ENCODE measurements around the gene CDX1.

GRCh38 chr5:150218693-150219035, 52.1 kb downstream of the CDX1 start:
- TF ChIP-seq CTCF (IDR thresholded peaks at IDR 0.05) (no peak), EZH2phosphoT487 (IDR thresholded peaks at IDR 0.05) (no peak), EZH2 (IDR thresholded peaks at IDR 0.05) (no peak)

Data from neural progenitor cell (in vitro differentiated cells).